ENCODE results near the gene HAO1. TPM values are rescaled to one million over a fixed set of nuclear protein-coding genes. Genes with fewer than 3 reads are reported as not detected.

HAO1 gene
- total and polyA plus RNA-seq, 2 experiments from 2014 or later = not detected

- no peak overlapping the region for H3K4me3 ChIP-seq
- DNase-seq (ENCODE audit: low read depth in 1 of 2, low spot score in 1 of 2) = no peak
- no peaks in the 10 kb centered on the region for H3K27me3 ChIP-seq
- no peaks in the 10 kb centered on the region for H3K9me3 ChIP-seq (ENCODE audit: low read depth)
- H3K27ac ChIP-seq = no peak overlapping the region
- H3K36me3 ChIP-seq = no peaks in the 10 kb centered on the region
- TF ChIP-seq CTCF (IDR thresholded peaks at IDR 0.05; ENCODE audit: low read depth, low read length) = no peak
- H3K4me1 ChIP-seq (ENCODE audit: low read depth) = no peaks in the 10 kb centered on the region
These were observed 90.6 kb downstream of the HAO1 start for GRCh38 chr20:7849675-7850074.

GRCh38 chr20:7848351-7848750, 91.9 kb downstream of the HAO1 start:
- no peak for TF ChIP-seq CTCF (IDR thresholded peaks at IDR 0.05; ENCODE audit: low read depth, low read length)
- Histone ChIP-seq H3K4me3 (no peak overlapping the region), H3K27ac (no peak overlapping the region), H3K9me3 (ENCODE audit: low read depth) (no peaks in the 10 kb centered on the region), H3K36me3 (no peaks in the 10 kb centered on the region), H3K4me1 (ENCODE audit: low read depth) (no peaks in the 10 kb centered on the region), H3K27me3 (no peaks in the 10 kb centered on the region)
- no peak for DNase-seq (ENCODE audit: low read depth in 1 of 2, low spot score in 1 of 2)

- Histone ChIP-seq H3K36me3 (no peaks in the 10 kb centered on the region), H3K27ac (no peak overlapping the region), H3K9me3 (ENCODE audit: low read depth) (no peaks in the 10 kb centered on the region)
These were observed 96.6 kb downstream of the HAO1 start for GRCh38 chr20:7843613-7844012.

GRCh38 chr20:7841971-7842310, 98.3 kb downstream of the HAO1 start:
- TF ChIP-seq CTCF (IDR thresholded peaks at IDR 0.05; ENCODE audit: low read depth, low read length) = no peak
- Histone ChIP-seq H3K27ac (no peak overlapping the region), H3K4me1 (ENCODE audit: low read depth) (no peaks in the 10 kb centered on the region), H3K4me3 (no peak overlapping the region), H3K36me3 (no peaks in the 10 kb centered on the region), H3K9me3 (ENCODE audit: low read depth) (no peaks in the 10 kb centered on the region), H3K27me3 (no peaks in the 10 kb centered on the region)
- peak in 1 of 2 donors; percentile 94 for DNase-seq (ENCODE audit: low read depth in 1 of 2, low spot score in 1 of 2)

More at GRCh38 chr20:7843613-7844012, 96.6 kb downstream of the HAO1 start:
- no peak for TF ChIP-seq CTCF (IDR thresholded peaks at IDR 0.05; ENCODE audit: low read depth, low read length)
- no peaks in the 10 kb centered on the region for H3K4me1 ChIP-seq (ENCODE audit: low read depth)
- H3K4me3 ChIP-seq = no peak overlapping the region
- no peaks in the 10 kb centered on the region for H3K27me3 ChIP-seq
- peak in 1 of 2 donors; percentile 91 for DNase-seq (ENCODE audit: low read depth in 1 of 2, low spot score in 1 of 2)

- Histone ChIP-seq H3K9me3 (ENCODE audit: low read depth) (no peaks in the 10 kb centered on the region), H3K27ac (no peak overlapping the region), H3K36me3 (no peaks in the 10 kb centered on the region), H3K27me3 (no peaks in the 10 kb centered on the region), H3K4me3 (no peak overlapping the region), H3K4me1 (ENCODE audit: low read depth) (no peaks in the 10 kb centered on the region)
- peak in 1 of 2 donors; percentile 52 for DNase-seq (ENCODE audit: low read depth in 1 of 2, low spot score in 1 of 2)
- TF ChIP-seq CTCF (IDR thresholded peaks at IDR 0.05; ENCODE audit: low read depth, low read length) = no peak
These were observed 98.8 kb downstream of the HAO1 start for GRCh38 chr20:7841291-7841970.

Data from cardiac muscle cell (in vitro differentiated cells and primary cell).